Stimulated activated CD4-positive, alpha-beta T cell treated with anti-CD3 and anti-CD28 coated beads, Interleukin-4, amount 100 ng/mL, for 24 hours (primary cell): ENCODE measurements around the gene CELF1.

ENCODE experiments used
- DNase-seq: peaks from one replicate; pipeline ENCODE4 v3.0.0-alpha.2; 2020

CELF1 gene

DNA sequence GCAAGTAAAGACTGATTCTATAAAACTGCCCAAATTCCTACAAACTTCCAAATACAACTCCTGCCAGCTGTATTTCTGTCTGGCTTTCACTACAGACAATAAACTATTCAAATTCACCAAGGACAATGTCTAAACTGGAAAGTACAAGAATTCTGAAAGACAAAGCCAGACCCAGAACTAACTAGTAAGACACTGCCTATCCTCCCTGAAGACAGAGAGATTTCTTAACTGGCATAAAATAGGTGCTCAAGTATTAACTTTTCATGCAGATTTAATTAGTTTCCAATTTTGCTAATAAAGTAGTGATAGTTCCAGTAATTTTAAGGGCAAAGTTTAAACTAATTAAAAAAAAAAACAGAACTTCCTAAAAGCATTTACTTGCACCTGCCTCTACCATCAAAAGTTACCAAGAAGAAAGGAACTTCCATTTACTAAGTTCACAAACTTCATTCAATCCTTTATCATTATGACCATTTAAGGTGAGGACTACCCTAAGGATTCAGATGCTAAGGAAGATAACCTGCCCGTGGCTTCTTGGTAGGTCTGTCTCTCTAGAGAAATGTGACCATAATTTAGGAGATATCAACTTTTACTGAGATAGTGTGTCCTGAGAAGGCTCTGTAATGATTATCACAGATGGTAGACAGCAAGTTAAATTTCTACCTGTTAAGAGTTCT is 45.2 kb downstream of the CELF1 start:
- no peak for DNase-seq

- DNase-seq = no peak
These were observed 46.0 kb downstream of the CELF1 start for GRCh38 chr11:47506795-47507562.

GRCh38 chr11:47506373-47506772 is 46.6 kb downstream of the CELF1 start:
- DNase-seq = no peak

- no peak for DNase-seq
These were observed 48.0 kb downstream of the CELF1 start for GRCh38 chr11:47504910-47505309.

DNA sequence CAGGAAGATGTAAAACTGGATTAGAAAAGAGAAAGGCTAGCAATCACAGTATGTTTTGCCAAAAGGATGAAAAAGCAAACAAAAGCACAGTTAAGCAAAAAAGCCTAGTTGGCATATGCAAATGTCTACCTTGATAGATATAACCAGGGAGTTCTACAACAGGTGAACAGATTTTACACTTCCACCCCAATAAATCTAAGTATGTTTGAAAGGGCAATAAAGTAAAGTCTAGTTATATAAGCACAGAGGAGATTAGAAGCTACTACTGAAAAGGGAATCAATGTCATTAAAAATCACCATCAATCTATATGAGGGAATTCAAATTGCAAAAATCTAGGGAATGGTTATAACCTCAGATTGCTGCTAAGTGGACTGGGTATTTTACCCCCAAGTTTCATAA is 49.7 kb downstream of the CELF1 start:
- DNase-seq = no peak

DNA sequence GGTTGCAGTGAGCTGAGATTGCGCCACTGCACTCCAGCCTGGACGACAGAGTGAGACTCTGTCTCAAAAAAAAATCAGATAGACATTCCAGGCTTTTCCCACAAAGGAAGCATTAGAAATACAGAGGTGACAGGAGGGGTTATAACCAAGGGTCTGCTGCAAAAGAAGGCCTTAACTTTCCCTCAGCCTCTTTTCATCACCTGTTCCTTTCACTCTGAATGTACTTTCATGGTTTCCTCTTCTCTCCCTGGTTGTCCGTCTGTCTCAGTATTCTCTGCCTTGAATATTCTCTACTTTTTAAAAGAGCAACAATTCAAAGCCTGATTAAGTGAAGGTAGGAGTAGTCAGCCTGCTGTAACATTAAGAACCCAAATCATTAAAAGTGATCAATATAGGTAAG is 50.2 kb downstream of the CELF1 start:
- no peak for DNase-seq

- DNase-seq = no peak
These were observed 51.8 kb downstream of the CELF1 start for GRCh38 chr11:47501101-47501500.

DNA sequence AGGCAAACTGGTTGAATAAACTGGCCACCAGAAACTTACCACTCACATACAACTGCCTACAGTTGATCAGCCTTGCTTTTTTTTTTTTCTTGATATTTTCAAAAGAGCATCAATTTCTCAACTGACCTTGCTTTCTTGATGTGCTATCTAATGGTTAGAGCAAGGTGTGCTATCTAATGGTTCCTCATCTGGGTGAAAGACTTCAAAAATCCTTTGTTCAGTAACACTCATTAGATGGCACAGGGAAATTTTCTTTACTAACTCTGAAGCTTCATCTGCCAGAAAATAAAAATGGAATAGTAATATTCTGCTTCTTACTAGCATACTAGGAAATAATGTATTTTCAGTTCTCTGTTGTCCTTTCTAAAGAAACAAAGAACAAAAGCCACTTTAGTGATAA is 52.8 kb downstream of the CELF1 start:
- DNase-seq = no peak

- DNase-seq = no peak
These were observed 53.3 kb downstream of the CELF1 start for GRCh38 chr11:47499614-47500013.

- no peak for DNase-seq
These were observed 53.8 kb downstream of the CELF1 start for GRCh38 chr11:47499161-47499560.

- no peak for DNase-seq
These were observed 54.3 kb downstream of the CELF1 start for GRCh38 chr11:47498584-47499152.

DNA sequence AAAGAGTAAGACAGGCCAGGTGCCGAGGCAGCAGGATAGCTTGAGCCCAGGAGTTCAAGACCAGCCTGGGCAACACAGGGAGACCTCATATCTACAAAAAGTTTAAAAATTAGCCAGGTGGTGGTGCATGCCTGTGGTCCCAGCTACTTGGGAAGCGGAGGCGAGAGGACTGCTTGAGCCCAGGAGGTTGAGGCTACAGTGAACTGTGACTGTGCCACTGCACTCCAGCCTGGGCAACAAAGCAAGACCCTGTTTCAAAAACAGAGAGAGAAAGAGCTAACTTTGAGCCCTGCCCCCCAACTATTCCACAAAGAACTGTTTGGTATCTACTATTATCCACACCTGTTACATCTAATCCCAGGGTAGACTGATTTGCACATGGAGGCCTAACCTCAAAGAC is 54.8 kb downstream of the CELF1 start:
- no peak for DNase-seq

DNA sequence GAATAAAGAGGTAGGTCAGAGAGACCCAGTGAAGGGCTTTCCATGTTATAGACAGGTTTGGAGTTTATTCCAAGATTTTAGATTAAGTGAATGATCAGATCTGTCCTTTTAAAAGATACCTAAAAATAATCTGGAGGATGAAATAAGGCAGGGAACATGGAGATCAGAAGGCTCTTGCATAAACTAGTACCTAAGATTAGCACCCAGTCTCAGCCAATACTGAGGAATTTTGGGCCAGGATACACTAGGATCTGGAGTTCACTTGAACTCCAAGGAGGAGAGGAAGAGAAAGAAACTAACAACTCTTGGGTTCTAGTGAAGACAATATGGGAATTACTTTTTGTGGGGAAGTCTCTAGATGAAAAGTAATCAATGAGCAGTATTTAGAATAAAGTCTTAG is 56.1 kb downstream of the CELF1 start:
- DNase-seq = no peak

GRCh38 chr11:47495856-47496217 is 57.1 kb downstream of the CELF1 start:
- no peak for DNase-seq

DNA sequence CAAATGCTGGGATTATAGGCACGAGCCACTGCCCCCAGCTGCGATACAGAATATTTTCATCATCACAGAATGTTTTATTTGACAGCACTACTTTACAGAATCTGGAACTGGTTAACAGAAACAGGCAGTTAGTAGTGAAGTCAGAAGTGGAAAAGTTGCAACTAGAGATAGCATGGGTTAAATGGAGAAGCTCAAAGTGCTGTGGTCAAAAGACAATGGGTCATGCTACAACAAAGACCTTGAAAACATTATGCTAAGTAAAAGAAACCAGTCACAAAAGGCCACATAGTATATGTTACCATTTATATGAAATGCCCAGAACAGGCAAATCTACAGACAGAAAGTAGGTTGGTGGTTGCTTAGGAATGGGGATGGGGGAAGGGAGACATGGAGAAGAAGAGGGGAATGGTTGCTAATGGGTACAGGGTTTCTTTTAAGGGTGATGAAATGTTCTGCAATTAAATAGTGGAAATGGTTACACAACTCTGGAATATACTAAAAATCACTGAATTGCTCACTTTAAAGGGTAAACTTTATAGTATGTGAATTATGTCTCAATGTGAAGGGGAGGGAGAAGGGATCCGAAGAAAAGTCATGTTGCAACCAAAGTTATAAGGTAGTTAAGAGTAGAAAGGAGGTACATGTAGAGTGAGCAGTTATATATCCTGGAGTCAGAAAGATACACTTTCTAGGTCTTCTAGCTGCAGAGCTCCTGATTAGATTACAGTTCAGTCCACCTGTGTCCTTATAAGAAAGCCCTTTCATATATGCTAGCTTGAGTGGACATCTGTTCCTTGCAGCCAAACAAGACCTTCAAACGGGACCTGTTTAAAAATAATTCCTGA is 57.7 kb downstream of the CELF1 start:
- DNase-seq = no peak

GRCh38 chr11:47489395-47489755 is 63.6 kb downstream of the CELF1 start:
- DNase-seq = no peak

GRCh38 chr11:47488674-47489394 is 64.1 kb downstream of the CELF1 start:
- no peak for DNase-seq

GRCh38 chr11:47488111-47488510 is 64.8 kb downstream of the CELF1 start:
- no peak for DNase-seq

- no peak for DNase-seq
These were observed 65.5 kb downstream of the CELF1 start for GRCh38 chr11:47487421-47487820.

- no peak for DNase-seq
These were observed 67.8 kb downstream of the CELF1 start for GRCh38 chr11:47485107-47485506.

DNA sequence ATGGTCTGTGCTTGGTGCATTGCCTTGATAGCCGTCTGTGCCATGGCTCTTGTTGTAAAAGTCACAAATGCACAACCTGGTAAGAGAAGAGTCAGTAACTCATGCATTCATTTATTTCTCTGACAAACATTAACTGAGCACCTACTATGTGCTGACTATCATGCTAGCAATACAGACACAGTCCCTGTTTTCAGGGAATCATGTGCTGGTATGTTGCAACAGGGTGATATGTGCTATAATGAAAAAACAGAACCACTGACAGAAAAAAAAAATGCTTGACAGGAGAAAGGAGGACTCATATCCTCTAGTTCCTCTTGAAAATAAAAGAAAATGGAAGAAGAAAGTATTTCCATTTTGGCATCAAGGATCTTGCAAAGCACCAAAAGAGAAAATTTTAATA is 69.5 kb downstream of the CELF1 start:
- no peak for DNase-seq

DNA sequence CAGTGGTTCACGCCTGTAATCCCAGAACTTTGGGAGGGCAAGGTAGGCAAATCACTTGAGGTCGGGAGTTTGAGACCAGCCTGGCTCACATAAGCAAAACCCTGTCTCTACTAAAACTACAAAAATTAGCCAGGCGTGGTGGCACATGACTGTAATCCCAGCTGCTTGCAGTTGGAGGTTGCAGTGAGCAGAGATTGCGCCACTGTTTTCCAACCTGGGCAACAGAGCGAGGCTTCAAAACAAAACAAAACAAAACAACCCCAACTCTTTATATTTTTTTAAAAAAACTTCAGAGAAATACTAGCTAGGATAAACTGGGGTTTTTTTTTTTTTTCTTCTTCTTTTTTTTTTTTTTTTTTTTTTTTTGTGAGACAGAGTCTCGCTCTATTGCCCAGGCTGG is 72.2 kb downstream of the CELF1 start:
- no peak for DNase-seq
